ENCODE results near the gene ZC3H12C. TPM values are rescaled to one million over a fixed set of nuclear protein-coding genes. Genes with fewer than 3 reads are reported as not detected.

Gene ZC3H12C
- total RNA-seq, 1 donor from 2014 or later = 18.0 TPM

Other genes starting within 250 kb of the ZC3H12C start
- 116 TPM for gene RDX, start 203.2 kb downstream of the ZC3H12C start, total RNA-seq